Fibroblast of mammary gland (primary cell): ENCODE results near the gene ZNF761.
A peak's percentile ranks its signal among the peaks of the same experiment; 100 is the strongest.

ENCODE experiments used
- DNase-seq: peaks from one replicate; pipeline ENCODE4 v3.0.0-alpha.2; 2010; ENCODE audit warnings: low read depth
- H3K4me3 ChIP-seq: 2 replicates; pipeline ENCODE4 v1.5.1; 2011; ENCODE audit warnings: low read depth, mild to moderate bottlenecking, low read length, moderate library complexity; ENCODE audit not compliant: control insufficient read depth
- TF ChIP-seq, protein P1 (sequence below): conservative IDR thresholded peaks from 2 replicates; pipeline ENCODE4 v1.5.1; 2011; ENCODE audit warnings: low read depth, low read length, inconsistent platforms; ENCODE audit not compliant: control insufficient read depth, insufficient read depth

The ZNF761 gene

DNA sequence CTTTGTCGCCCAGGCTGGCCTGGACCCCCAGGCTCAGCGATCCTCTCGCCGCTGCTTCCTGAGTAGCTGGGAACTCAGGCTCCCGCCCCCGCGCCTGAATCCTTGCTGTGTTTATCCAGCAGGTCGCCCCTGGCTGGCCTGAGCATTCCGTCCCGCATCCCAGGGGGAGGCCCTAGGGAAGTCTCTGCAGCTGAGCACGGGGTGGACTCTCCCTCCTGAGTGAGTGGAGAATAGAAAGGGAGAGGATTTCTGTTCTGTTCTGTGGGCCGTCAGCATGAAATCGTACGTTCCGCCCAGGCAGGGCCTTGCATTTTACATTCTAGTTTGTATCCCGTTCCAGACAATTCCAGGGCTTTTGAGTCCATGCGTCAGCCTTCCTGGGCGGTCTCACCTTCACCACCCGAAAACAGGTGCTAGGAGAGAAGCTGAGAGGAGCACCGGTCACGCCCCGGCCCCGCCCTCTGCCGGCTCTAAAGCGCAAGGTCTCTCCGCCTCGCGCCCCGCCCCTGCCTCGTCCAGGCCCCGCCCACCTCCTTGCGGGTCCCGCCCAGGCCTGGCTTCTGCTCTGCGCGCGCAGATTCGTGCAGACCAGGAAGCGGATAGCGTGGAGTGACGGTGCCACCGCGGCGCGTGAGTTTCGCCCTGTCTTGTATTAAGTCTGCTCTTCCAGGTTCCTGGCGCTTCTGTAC lies at the start of gene ZNF761:
ZNF761 (plus strand) TSS at position 586 of the 689 bp plus-strand sequence. CDS start 15,285 bp downstream, outside the sequence.
- DNase-seq = peak; percentile 84
- TF ChIP-seq, protein P1, sequence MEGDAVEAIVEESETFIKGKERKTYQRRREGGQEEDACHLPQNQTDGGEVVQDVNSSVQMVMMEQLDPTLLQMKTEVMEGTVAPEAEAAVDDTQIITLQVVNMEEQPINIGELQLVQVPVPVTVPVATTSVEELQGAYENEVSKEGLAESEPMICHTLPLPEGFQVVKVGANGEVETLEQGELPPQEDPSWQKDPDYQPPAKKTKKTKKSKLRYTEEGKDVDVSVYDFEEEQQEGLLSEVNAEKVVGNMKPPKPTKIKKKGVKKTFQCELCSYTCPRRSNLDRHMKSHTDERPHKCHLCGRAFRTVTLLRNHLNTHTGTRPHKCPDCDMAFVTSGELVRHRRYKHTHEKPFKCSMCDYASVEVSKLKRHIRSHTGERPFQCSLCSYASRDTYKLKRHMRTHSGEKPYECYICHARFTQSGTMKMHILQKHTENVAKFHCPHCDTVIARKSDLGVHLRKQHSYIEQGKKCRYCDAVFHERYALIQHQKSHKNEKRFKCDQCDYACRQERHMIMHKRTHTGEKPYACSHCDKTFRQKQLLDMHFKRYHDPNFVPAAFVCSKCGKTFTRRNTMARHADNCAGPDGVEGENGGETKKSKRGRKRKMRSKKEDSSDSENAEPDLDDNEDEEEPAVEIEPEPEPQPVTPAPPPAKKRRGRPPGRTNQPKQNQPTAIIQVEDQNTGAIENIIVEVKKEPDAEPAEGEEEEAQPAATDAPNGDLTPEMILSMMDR = no peak
- peak within 1 kb of the TSS; percentile 87 for H3K4me3 ChIP-seq

DNA sequence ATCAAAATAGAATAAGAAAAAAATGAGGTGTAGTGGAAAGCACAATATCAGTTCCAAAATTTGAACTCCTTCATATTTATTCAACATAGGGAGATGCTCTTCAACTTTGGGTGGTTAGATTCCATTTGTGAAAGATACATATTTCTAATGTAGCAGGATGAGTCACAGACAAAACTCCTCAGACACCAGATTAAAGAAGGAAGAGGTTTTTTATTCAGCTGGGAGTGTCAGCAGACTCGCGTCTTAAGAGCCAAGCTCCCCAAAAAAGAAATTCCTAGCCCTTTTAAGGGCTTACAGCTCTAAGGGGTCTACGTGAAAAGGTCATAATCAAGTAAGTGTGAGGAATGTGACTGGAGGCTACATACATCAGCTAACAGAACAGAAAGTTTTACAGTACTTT lies 43.6 kb upstream of the ZNF761 start:
- no peak overlapping the region for H3K4me3 ChIP-seq
- TF ChIP-seq, protein P1 = no peak
- no peak for DNase-seq

DNA sequence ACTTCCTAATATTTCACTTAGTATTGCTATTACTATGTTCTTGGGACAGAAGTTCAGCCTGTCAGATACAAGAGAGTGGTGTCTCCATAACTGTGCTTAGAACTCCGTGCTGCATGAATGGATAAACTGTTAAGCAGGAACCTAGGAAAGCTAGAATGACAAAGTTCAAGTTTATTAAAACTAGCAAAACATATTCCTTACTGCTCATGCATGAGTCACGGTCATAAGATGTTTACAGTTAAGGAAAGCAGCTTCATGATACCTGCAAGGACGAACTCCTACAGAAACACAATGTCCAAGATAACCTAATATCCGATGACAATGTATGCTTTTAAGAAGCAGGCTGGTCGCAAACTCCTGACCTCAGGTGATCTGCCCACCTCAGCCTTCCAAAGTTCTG lies 42.9 kb upstream of the ZNF761 start:
- TF ChIP-seq, protein P1 = no peak
- H3K4me3 ChIP-seq = no peak overlapping the region
- no peak for DNase-seq

DNA sequence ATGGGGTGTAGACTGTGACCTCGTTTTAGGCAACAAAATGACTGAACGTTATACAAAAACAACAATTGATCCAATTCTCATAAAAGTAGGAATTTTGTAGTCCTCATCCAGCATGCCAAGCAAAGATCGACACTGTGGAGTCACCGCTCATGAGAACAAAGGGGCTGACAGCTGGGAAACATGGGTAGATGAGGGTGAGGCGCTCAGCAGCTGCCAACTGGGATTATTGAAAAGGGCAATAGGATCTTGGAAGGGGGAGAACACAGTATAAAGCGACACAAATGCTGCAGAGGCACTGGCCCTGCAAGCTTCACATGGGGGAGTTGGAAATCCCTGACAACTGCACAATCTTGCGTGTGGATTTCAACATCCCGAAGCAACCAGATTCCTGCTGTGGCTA lies 42.2 kb upstream of the ZNF761 start:
- DNase-seq = no peak
- no peak overlapping the region for H3K4me3 ChIP-seq
- TF ChIP-seq, protein P1 = no peak

DNA sequence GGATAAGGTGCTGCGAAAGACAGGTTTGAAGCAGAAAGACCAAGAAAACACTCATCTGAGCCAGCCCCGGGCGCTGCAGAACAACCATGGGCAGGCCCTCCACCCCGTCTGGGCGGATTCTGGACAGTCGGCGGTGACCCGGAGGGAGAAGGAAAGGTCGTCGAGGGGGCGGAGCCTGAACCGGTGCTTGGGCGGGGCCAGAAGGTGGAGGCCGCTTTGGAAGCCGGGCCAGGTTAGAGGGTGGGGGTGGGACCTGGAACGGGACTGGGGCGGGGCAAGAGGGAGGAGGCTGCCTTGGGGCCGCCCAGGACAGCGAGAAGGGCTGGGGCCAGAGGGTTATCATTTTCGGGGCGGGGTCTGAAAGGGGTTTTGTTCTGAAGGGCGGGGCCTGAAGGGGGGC lies 41.8 kb upstream of the ZNF761 start:
- no peak for DNase-seq
- no peak overlapping the region for H3K4me3 ChIP-seq
- TF ChIP-seq, protein P1 = no peak

DNA sequence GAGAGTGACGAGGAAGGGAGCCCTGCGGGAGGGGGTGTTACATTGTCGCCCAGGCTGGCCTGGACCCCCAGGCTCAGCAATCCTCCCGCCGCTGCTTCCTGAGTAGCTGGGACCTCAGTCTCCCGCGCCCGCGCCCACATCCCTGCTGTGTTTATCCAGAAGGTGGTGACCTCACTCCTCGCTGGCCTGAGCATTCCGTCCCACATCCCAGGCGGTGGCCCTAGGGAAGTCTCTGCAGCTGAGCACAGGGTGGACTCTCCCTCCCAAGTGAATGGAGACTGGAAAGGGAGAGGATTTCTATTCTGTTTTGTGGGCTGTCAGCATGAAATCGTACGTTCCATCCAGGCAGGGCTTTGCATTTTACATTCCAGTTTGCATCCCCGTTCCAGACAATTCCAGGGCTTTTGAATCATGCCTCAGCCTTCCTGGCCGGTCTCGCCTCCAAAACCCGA lies 37.2 kb upstream of the ZNF761 start:
- H3K4me3 ChIP-seq = peak overlapping the region; percentile 88
- TF ChIP-seq, protein P1 = no peak
- DNase-seq = peak; percentile 62
